Esophagus squamous epithelium (tissue), 5 donors: ENCODE data around the gene OR5A2. TPM values are rescaled to one million over a fixed set of nuclear protein-coding genes. Genes with fewer than 3 reads are reported as not detected.

Experiments used
- DNase-seq: peaks from one replicate; lab custom pipeline; 2025; lab: John Stamatoyannopoulos, UW
- H3K27ac ChIP-seq, 4 donors: fragments of 200-600 bp; sonication (generic); one replicate each; pipeline ENCODE4 v1.5.1; 2016 to 2019; ENCODE audit warnings: mild to moderate bottlenecking in 1 of 4
- H3K27me3 ChIP-seq, 4 donors: fragments of 200-600 bp; sonication (generic); 1 replicate in 3 of 4; 2 replicates in 1 of 4; pipeline versions ENCODE4 v1.5.1 to v1.6.0; 2017 to 2021; ENCODE audit warnings: antibody characterized with exemption in 1 of 4
- H3K36me3 ChIP-seq, 3 donors: fragments of 200-600 bp; sonication (generic); one replicate each; pipeline ENCODE4 v1.5.1; 2016 to 2019
- H3K4me1 ChIP-seq, 3 donors: fragments of 200-600 bp; sonication (generic); one replicate each; pipeline ENCODE4 v1.5.1; 2017 to 2019
- H3K4me3 ChIP-seq, 4 donors: fragments of 200-600 bp; sonication (generic); 1 replicate in 3 of 4; 2 replicates in 1 of 4; pipeline ENCODE4 v1.5.1; 2016 to 2019; ENCODE audit warnings: mild to moderate bottlenecking in 2 of 4, moderate library complexity in 1 of 4
- H3K9me3 ChIP-seq, 3 donors: fragments of 200-600 bp; sonication (generic); one replicate each; pipeline ENCODE4 v1.5.1; 2016 to 2019
- CTCF ChIP-seq, 6 experiments: fragments of 450-650 bp in 4 of 6; fragments of 200-600 bp in 2 of 6; sonication (generic) in 2 of 6; IDR thresholded peaks; one replicate each; pipeline ENCODE4 v1.5.1; 2016 to 2019; ENCODE audit warnings: antibody characterized with exemption in 6 of 6, mild to moderate bottlenecking in 4 of 6, moderate library complexity in 4 of 6
- POLR2A ChIP-seq, 4 donors: fragments of 450-650 bp; IDR thresholded peaks; one replicate each; pipeline ENCODE4 v1.6.1; 2017; ENCODE audit warnings: antibody characterized with exemption in 4 of 4, mild to moderate bottlenecking in 4 of 4, moderate library complexity in 3 of 4
- WGBS, 2 donors: methylation state at CpG; one replicate each; pipeline ENCODE4 v1.1.5; 2018; 5-methylcytosine and 5-hydroxymethylcytosine counted together
- intact Hi-C: fragments of 100-400 bp; cut with DNase I; formaldehyde crosslinking; loops from one replicate; pipeline ENCODE4 v1.15.0; 2022
- total RNA-seq, 4 donors: library from RNA; depleted of rRNA; stranded (reverse); fragments of >200 nt; gene quantifications; one replicate each; pipeline ENCODE4 v1.1.0, GENCODE V29; 2016
- donor health status: DM: yes; HTN: yes; CAD: no.

Gene OR5A2, protein sequence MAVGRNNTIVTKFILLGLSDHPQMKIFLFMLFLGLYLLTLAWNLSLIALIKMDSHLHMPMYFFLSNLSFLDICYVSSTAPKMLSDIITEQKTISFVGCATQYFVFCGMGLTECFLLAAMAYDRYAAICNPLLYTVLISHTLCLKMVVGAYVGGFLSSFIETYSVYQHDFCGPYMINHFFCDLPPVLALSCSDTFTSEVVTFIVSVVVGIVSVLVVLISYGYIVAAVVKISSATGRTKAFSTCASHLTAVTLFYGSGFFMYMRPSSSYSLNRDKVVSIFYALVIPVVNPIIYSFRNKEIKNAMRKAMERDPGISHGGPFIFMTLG
- not detected for total RNA-seq

DNA sequence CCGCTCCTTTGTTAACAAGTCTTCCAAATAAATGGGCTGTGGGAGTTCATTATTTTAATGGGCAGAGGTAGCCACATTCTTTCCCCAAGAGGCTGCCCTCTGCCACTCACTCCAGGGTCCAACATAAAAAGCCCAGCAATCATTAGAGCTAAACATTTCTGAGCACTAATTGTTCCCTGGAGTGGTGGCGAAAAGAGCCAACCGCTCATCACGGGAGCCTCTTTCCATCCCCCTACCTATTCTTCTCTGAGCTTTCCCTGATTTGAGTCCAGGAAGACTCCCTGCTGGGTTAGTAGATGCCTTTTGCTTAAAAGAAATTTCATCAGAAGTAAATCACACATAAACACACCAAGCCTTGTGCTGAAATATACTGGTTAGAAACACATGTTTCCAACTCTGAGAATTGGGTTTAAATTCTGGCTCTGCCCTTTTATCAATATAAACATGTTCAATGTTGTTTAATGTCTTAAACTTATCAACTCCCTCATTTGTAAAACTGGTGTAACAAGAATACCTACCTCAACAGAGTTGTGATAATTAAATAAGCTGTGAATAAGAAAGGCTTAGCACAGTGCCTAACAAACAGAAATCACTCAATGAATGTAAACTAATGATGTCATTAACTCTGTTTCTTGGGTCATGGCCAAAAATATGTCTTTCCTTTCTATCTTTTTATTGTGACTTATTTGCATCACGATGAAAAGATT, at the start of gene OR5A2:
Gene OR5A2 (minus strand): TSS at position 53 of the 707 bp plus-strand sequence. CDS start 3,460 bp downstream, outside the sequence.
- Histone ChIP-seq H3K4me1 (no peaks in the 10 kb centered on the region), H3K36me3 (no peaks in the 10 kb centered on the region), H3K9me3 (no peaks in the 10 kb centered on the region), H3K27ac (no peak within 1 kb of the TSS), H3K4me3 (no peak within 1 kb of the TSS), H3K27me3 (no peaks in the 10 kb centered on the region)
- intact Hi-C loops, result no loop called here
- TF ChIP-seq CTCF (IDR thresholded peaks at IDR 0.05) (no peak), POLR2A (IDR thresholded peaks at IDR 0.05) (no peak)
- WGBS, 2 donors, result 37 to 56% methylated on average over 5 of the region's 5 CpGs
- DNase-seq, result no peak

DNA sequence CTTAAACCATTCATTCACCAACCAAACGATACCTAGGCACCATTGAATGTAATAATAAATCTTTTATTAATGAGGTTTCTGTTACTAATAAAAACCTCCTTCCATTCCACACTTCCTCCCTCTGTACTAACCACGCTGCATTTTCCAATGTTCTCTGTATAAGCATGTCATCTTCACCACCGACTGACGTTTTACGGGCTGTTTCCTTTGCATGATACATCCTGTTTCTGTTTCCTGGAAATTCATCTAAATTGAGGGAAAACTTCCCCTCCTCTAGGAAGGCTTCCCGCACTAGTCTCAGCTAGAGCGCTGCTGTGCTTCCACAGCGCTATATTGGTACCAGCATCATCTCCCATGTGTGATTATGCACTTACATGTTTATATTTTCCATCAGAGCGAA, 49.0 kb upstream of the OR5A2 start:
- Histone ChIP-seq H3K9me3 (no peaks in the 10 kb centered on the region), H3K4me3 (no peak overlapping the region), H3K36me3 (no peaks in the 10 kb centered on the region), H3K27me3 (no peaks in the 10 kb centered on the region), H3K27ac (no peak overlapping the region), H3K4me1 (no peaks in the 10 kb centered on the region)
- TF ChIP-seq POLR2A (IDR thresholded peaks at IDR 0.05) (no peak), CTCF (IDR thresholded peaks at IDR 0.05) (no peak)
- WGBS, 2 donors, result 59 to 60% methylated on average over 9 of the region's 9 CpGs
- intact Hi-C loops, result no loop called here
- no peak for DNase-seq

DNA sequence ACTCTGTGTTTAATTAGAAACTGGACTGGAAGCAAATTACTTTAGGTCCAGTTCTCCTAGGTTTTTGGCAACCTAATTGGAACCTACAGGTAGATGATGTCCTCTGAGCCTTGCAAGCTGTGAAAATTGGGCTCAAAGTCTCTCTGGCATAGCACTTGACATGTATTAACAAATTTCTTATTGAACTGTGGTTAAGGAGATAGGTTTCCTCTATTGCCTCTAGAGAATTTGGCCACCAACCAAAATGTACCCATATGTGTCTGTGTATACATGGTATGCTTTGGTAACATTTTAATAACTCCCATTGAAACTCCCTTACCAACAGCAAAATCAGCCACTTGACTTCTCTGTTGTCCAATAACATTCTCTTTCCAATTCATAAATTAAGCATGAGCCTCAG, 46.8 kb upstream of the OR5A2 start, which contains the start of gene OR4D10:
Gene OR4D10 (plus strand): TSS at position 301 of the 400 bp plus-strand sequence. CDS start 4,115 bp downstream, outside the sequence.
- DNase-seq, result no peak
- Histone ChIP-seq H3K4me1 (no peaks in the 10 kb centered on the region), H3K9me3 (no peaks in the 10 kb centered on the region), H3K4me3 (no peak within 1 kb of the TSS), H3K27ac (no peak within 1 kb of the TSS), H3K27me3 (no peaks in the 10 kb centered on the region), H3K36me3 (no peaks in the 10 kb centered on the region)
- intact Hi-C loops, result no loop called here
- TF ChIP-seq POLR2A (IDR thresholded peaks at IDR 0.05), result no peak
- no peak for TF ChIP-seq CTCF (IDR thresholded peaks at IDR 0.05)

GRCh38 chr11:59463190-59463641, 37.0 kb upstream of the OR5A2 start:
- Histone ChIP-seq H3K27ac (no peak overlapping the region), H3K36me3 (no peaks in the 10 kb centered on the region), H3K4me3 (no peak overlapping the region), H3K9me3 (no peaks in the 10 kb centered on the region), H3K4me1 (no peaks in the 10 kb centered on the region), H3K27me3 (no peaks in the 10 kb centered on the region)
- TF ChIP-seq POLR2A (IDR thresholded peaks at IDR 0.05), result no peak
- no peak for TF ChIP-seq CTCF (IDR thresholded peaks at IDR 0.05)
- intact Hi-C loops, result no loop called here
- 33 to 50% methylated on average over 5 of the region's 5 CpGs for WGBS, 2 donors
- no peak for DNase-seq

GRCh38 chr11:59459916-59460315, 33.7 kb upstream of the OR5A2 start:
- Histone ChIP-seq H3K9me3 (no peaks in the 10 kb centered on the region), H3K27me3 (no peaks in the 10 kb centered on the region), H3K4me3 (no peak overlapping the region), H3K4me1 (no peaks in the 10 kb centered on the region), H3K36me3 (no peaks in the 10 kb centered on the region), H3K27ac (no peak overlapping the region)
- TF ChIP-seq CTCF (IDR thresholded peaks at IDR 0.05), result no peak
- no peak for TF ChIP-seq POLR2A (IDR thresholded peaks at IDR 0.05)
- no peak for DNase-seq
- WGBS, 2 donors, result 50 to 66% methylated on average over 3 of the region's 3 CpGs
- intact Hi-C loops, result no loop called here
